Cardiac muscle cell (in vitro differentiated cells and primary cell): ENCODE measurements around the gene KXD1. TPM values are rescaled to one million over a fixed set of nuclear protein-coding genes. Genes with fewer than 3 reads are reported as not detected.
A peak's percentile ranks its signal among the peaks of the same experiment; 100 is the strongest.

Experiments used
- DNase-seq, 2 donors: peaks; one replicate each; pipeline versions ENCODE4 v3.0.0 to v3.0.0-alpha.2; 2010 to 2017; ENCODE audit warnings: low read depth in 1 of 2, low spot score in 1 of 2
- H3K27ac ChIP-seq: fragments of 200-600 bp; sonication (generic); 2 replicates; pipeline ENCODE4 v1.5.1; 2016
- H3K27me3 ChIP-seq: fragments of 200-600 bp; sonication (generic); 2 replicates; pipeline ENCODE4 v1.6.0; 2016; ENCODE audit warnings: control low read depth
- H3K36me3 ChIP-seq: fragments of 200-600 bp; sonication (generic); 2 replicates; pipeline ENCODE4 v1.5.1; 2016; ENCODE audit warnings: control low read depth
- H3K4me1 ChIP-seq: fragments of 200-600 bp; sonication (generic); 2 replicates; pipeline ENCODE4 v1.8.1; 2017; ENCODE audit warnings: low read depth, mild to moderate bottlenecking, mixed run types
- H3K4me3 ChIP-seq: fragments of 200-600 bp; sonication (generic); 2 replicates; pipeline ENCODE4 v1.5.1; 2016; ENCODE audit warnings: mild to moderate bottlenecking
- H3K9me3 ChIP-seq: fragments of 200-600 bp; sonication (generic); 2 replicates; pipeline ENCODE4 v1.5.1; 2017; ENCODE audit warnings: low read depth, mild to moderate bottlenecking, control low read depth
- CTCF ChIP-seq: IDR thresholded peaks from 2 replicates; pipeline ENCODE4 v1.5.1; 2012; ENCODE audit warnings: low read depth, mild to moderate bottlenecking, low read length
- polyA plus RNA-seq: library from polyadenylated mRNA; unstranded; fragments of >200 nt; fragmentation: Nextera tagmentation; extraction: Ambion mirVana; gene quantifications from 2 replicates; pipeline ENCODE4 v1.2.1, GENCODE V29; 2016
- total RNA-seq: library from RNA; depleted of rRNA; stranded (reverse); fragments of >200 nt; gene quantifications from 2 replicates; pipeline ENCODE4 v1.2.3, GENCODE V29; 2016

The KXD1 gene
- total and polyA plus RNA-seq, 2 experiments from 2014 or later, result 127 to 137 TPM

- Histone ChIP-seq H3K36me3 (peaks cover 21% of the 10 kb centered on the region), H3K9me3 (no peaks in the 10 kb centered on the region), H3K27ac (peak within 1 kb of the TSS; percentile 85), H3K4me1 (peaks cover 3% of the 10 kb centered on the region), H3K27me3 (no peaks in the 10 kb centered on the region), H3K4me3 (peak within 1 kb of the TSS; percentile 97)
- TF ChIP-seq CTCF, result no peak
- peak; percentile 92 to 96 for DNase-seq
These were observed 14.5 kb upstream of the KXD1 start, which contains the start of gene FKBP8 for GRCh38 chr19:18542941-18543813. TSS of gene FKBP8 (minus strand) at chr19:18543573. CDS start at chr19:18541970, 1,603 bp downstream.

- no peaks in the 10 kb centered on the region for H3K9me3 ChIP-seq
- H3K4me1 ChIP-seq, result peaks cover 3% of the 10 kb centered on the region
- H3K4me3 ChIP-seq, result peak overlapping the region; percentile 97
- no peak for TF ChIP-seq CTCF
- peaks cover 21% of the 10 kb centered on the region for H3K36me3 ChIP-seq
- peak; percentile 32 to 72 for DNase-seq
- no peaks in the 10 kb centered on the region for H3K27me3 ChIP-seq
- no peak overlapping the region for H3K27ac ChIP-seq
These were observed 13.7 kb upstream of the KXD1 start for GRCh38 chr19:18543814-18544475.

- no peak for DNase-seq
- Histone ChIP-seq H3K4me3 (no peak overlapping the region), H3K27me3 (no peaks in the 10 kb centered on the region), H3K4me1 (no peaks in the 10 kb centered on the region), H3K36me3 (no peaks in the 10 kb centered on the region), H3K27ac (no peak overlapping the region), H3K9me3 (no peaks in the 10 kb centered on the region)
- TF ChIP-seq CTCF, result no peak
These were observed 6.0 kb upstream of the KXD1 start for GRCh38 chr19:18551631-18552030.

GRCh38 chr19:18558202-18558555 is 509 bp downstream of the KXD1 start:
- H3K27me3 ChIP-seq, result no peaks in the 10 kb centered on the region
- TF ChIP-seq CTCF, result no peak
- H3K9me3 ChIP-seq, result no peaks in the 10 kb centered on the region
- DNase-seq, result peak in 1 of 2 donors; percentile 11
- peak overlapping the region; percentile 33 for H3K27ac ChIP-seq
- H3K4me1 ChIP-seq, result peaks cover 3% of the 10 kb centered on the region
- no peaks in the 10 kb centered on the region for H3K36me3 ChIP-seq
- H3K4me3 ChIP-seq, result peak overlapping the region; percentile 55

GRCh38 chr19:18558604-18559003 is 934 bp downstream of the KXD1 start:
- Histone ChIP-seq H3K4me3 (peak overlapping the region; percentile 55), H3K9me3 (no peaks in the 10 kb centered on the region), H3K27me3 (no peaks in the 10 kb centered on the region), H3K4me1 (peaks cover 3% of the 10 kb centered on the region), H3K36me3 (no peaks in the 10 kb centered on the region), H3K27ac (peak overlapping the region; percentile 33)
- DNase-seq, result no peak
- TF ChIP-seq CTCF, result no peak
